Hepatocyte (in vitro differentiated cells): ENCODE data around the gene FGF8. TPM values are rescaled to one million over a fixed set of nuclear protein-coding genes. Genes with fewer than 3 reads are reported as not detected.

Experiments
- DNase-seq: peaks from one replicate; pipeline ENCODE4 v3.0.0-alpha.2; 2016; ENCODE audit warnings: low spot score
- H2AFZ ChIP-seq: fragments of 200-600 bp; sonication (generic); 2 replicates; pipeline ENCODE4 v1.6.0; 2016; ENCODE audit warnings: antibody characterized with exemption, mild to moderate bottlenecking
- H3K27ac ChIP-seq: fragments of 200-600 bp; sonication (generic); 2 replicates; pipeline ENCODE4 v1.5.1; 2016; ENCODE audit warnings: mild to moderate bottlenecking
- H3K27me3 ChIP-seq: fragments of 200-600 bp; sonication (generic); 2 replicates; pipeline ENCODE4 v1.6.1; 2016
- H3K36me3 ChIP-seq: fragments of 200-600 bp; sonication (generic); replicated peaks from 2 replicates; pipeline ENCODE4 v1.5.1; 2016; ENCODE audit warnings: low read depth; ENCODE audit not compliant: insufficient read depth
- H3K4me1 ChIP-seq: fragments of 200-600 bp; sonication (generic); 2 replicates; pipeline ENCODE4 v1.5.1; 2016; ENCODE audit warnings: mild to moderate bottlenecking, moderate library complexity; ENCODE audit not compliant: insufficient read depth
- H3K4me2 ChIP-seq: fragments of 200-600 bp; sonication (generic); 2 replicates; pipeline ENCODE4 v1.6.0; 2016
- H3K4me3 ChIP-seq: fragments of 200-600 bp; sonication (generic); 2 replicates; pipeline ENCODE4 v1.5.1; 2016; ENCODE audit warnings: mild to moderate bottlenecking
- H3K79me2 ChIP-seq: fragments of 200-600 bp; sonication (generic); 2 replicates; pipeline ENCODE4 v1.6.0; 2017; ENCODE audit warnings: mild to moderate bottlenecking
- H3K9me2 ChIP-seq: fragments of 200-600 bp; sonication (generic); replicated peaks from 2 replicates; pipeline ENCODE4 v1.6.0; 2017; ENCODE audit warnings: mild to moderate bottlenecking; ENCODE audit not compliant: insufficient read depth
- H3K9me3 ChIP-seq: fragments of 200-600 bp; sonication (generic); 2 replicates; pipeline ENCODE4 v1.5.1; 2016; ENCODE audit warnings: low read depth, mild to moderate bottlenecking
- H4K20me1 ChIP-seq: fragments of 200-600 bp; sonication (generic); 2 replicates; pipeline ENCODE4 v1.6.0; 2016; ENCODE audit warnings: mild to moderate bottlenecking; ENCODE audit not compliant: insufficient read depth, poor library complexity, severe bottlenecking
- EZH2 ChIP-seq: fragments of 200-600 bp; sonication (generic); IDR thresholded peaks from 2 replicates; pipeline ENCODE4 v1.6.1; 2016; ENCODE audit warnings: antibody characterized with exemption, mild to moderate bottlenecking, borderline replicate concordance
- EZH2phosphoT487 ChIP-seq: fragments of 200-600 bp; sonication (generic); IDR thresholded peaks from one replicate; pipeline ENCODE4 v1.6.1; 2018; ENCODE audit warnings: antibody characterized with exemption, mild to moderate bottlenecking, low read depth, moderate library complexity; ENCODE audit not compliant: unreplicated experiment, severe bottlenecking
- WGBS: methylation state at CpG from one replicate; pipeline ENCODE4 v1.1.6; 2016; ENCODE audit warnings: low lambda C conversion rate; ENCODE audit errors: missing lambda C conversion rate; 5-methylcytosine and 5-hydroxymethylcytosine counted together
- polyA plus RNA-seq: library from polyadenylated mRNA; unstranded; fragments of >200 nt; fragmentation: Nextera tagmentation; extraction: Ambion mirVana; gene quantifications from 2 replicates; pipeline ENCODE4 v1.2.1, GENCODE V29; 2016
- total RNA-seq: library from RNA; depleted of rRNA; stranded (reverse); fragments of >200 nt; gene quantifications from 2 replicates; pipeline ENCODE4 v1.2.3, GENCODE V29; 2014
- TF ChIP-seq, protein P1 (sequence below): fragments of 200-600 bp; sonication (generic); IDR thresholded peaks from 2 replicates; pipeline ENCODE4 v1.5.1; 2016; ENCODE audit warnings: antibody characterized with exemption, mild to moderate bottlenecking; ENCODE audit not compliant: poor library complexity

Gene FGF8, protein sequence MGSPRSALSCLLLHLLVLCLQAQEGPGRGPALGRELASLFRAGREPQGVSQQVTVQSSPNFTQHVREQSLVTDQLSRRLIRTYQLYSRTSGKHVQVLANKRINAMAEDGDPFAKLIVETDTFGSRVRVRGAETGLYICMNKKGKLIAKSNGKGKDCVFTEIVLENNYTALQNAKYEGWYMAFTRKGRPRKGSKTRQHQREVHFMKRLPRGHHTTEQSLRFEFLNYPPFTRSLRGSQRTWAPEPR
- total RNA-seq (not detected in 2 replicates), polyA plus RNA-seq (not detected in 2 replicates)

DNA sequence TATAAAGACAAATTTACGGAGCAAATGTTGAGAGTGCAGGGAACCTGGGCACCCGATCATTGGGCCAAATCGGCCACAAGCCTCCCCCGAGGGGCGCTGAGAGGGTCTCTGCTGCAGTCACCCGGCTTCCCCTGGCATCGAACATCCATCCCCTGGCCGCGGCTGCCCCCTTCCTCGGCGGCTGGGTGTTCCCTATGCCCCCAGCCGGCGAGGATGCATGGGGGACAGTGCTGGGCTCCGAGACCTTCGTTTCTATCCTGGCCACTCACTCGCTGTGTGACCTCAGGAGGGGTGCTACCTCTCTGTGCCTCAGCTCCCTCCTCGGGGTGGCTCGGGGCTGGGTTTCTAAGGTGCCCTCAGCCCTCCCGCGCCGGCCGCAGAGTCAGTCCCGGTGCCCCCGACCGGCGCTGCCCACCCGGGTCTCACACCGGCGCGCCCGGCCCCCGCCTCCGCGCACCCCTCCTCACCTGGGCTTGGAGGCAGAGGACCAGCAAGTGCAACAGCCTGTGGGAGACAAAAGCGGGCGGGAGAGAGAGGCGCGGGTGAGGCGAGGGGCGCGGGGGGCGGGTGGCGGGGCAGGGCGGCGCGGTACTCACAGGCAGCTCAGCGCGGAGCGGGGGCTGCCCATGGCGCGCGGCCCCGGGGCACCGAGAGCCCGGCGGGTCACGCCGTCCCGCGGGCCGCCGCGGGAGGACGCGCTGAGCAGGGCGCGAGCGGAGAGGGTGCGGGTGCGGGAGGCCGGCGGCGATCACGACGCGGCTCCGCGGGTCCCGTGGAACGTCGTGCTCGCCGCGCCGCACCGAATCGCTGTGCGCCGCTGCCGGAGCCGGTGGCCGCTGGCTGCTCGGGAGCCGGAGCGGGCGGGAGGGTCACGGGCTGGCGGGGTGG lies at the start of gene FGF8:
Gene FGF8 (minus strand): TSS at position 842 of the 888 bp plus-strand sequence. CDS start 214 bp downstream, at position 628.
- no peak within 1 kb of the TSS for H3K27ac ChIP-seq
- DNase-seq: no peak
- no peaks in the 10 kb centered on the region for H3K79me2 ChIP-seq
- H2AFZ ChIP-seq: no peak within 1 kb of the TSS
- H3K36me3 ChIP-seq: no peaks in the 10 kb centered on the region
- peaks cover 82% of the 10 kb centered on the region for H3K27me3 ChIP-seq
- 7% methylated on average over 15 of the region's 98 CpGs for WGBS
- no peaks in the 10 kb centered on the region for H4K20me1 ChIP-seq
- no peaks in the 10 kb centered on the region for H3K9me2 ChIP-seq
- peaks cover 30% of the 10 kb centered on the region for H3K4me1 ChIP-seq
- H3K4me2 ChIP-seq: peak within 1 kb of the TSS; percentile 82
- peak; percentile 91 for TF ChIP-seq EZH2
- TF ChIP-seq, protein P1, sequence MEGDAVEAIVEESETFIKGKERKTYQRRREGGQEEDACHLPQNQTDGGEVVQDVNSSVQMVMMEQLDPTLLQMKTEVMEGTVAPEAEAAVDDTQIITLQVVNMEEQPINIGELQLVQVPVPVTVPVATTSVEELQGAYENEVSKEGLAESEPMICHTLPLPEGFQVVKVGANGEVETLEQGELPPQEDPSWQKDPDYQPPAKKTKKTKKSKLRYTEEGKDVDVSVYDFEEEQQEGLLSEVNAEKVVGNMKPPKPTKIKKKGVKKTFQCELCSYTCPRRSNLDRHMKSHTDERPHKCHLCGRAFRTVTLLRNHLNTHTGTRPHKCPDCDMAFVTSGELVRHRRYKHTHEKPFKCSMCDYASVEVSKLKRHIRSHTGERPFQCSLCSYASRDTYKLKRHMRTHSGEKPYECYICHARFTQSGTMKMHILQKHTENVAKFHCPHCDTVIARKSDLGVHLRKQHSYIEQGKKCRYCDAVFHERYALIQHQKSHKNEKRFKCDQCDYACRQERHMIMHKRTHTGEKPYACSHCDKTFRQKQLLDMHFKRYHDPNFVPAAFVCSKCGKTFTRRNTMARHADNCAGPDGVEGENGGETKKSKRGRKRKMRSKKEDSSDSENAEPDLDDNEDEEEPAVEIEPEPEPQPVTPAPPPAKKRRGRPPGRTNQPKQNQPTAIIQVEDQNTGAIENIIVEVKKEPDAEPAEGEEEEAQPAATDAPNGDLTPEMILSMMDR: no peak
- TF ChIP-seq EZH2phosphoT487: peak; percentile 80
- peak within 1 kb of the TSS; percentile 10 for H3K4me3 ChIP-seq
- H3K9me3 ChIP-seq: no peaks in the 10 kb centered on the region

DNA sequence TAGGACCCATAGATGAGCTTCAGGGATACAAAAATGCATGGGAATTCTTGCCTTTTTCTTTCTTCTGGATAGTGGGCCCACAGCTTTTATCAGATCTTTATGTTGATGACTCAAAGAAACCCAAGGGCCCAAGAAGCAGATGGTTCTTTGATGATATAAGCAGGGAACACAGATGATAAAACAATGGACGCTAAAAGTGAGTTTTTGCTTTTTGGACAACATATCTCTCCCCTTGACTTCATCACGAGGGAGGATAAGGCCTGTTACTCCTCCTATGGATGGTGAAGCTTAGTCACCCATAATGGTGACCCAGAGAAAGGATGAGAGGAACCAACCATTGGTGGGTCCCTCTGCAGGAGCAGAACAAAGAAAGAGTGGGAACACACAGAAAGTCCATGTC lies 48.8 kb upstream of the FGF8 start:
- peaks cover 5% of the 10 kb centered on the region for H3K79me2 ChIP-seq
- WGBS: 91% methylated on average over 2 of the region's 2 CpGs
- no peaks in the 10 kb centered on the region for H3K36me3 ChIP-seq
- TF ChIP-seq, protein P1: no peak
- TF ChIP-seq EZH2: no peak
- no peak for TF ChIP-seq EZH2phosphoT487
- no peak overlapping the region for H3K4me2 ChIP-seq
- H4K20me1 ChIP-seq: no peaks in the 10 kb centered on the region
- no peak for DNase-seq
- no peak overlapping the region for H2AFZ ChIP-seq
- peaks cover under 1% of the 10 kb centered on the region for H3K4me1 ChIP-seq
- no peaks in the 10 kb centered on the region for H3K9me3 ChIP-seq
- no peaks in the 10 kb centered on the region for H3K27me3 ChIP-seq
- H3K27ac ChIP-seq: no peak overlapping the region
- no peak overlapping the region for H3K4me3 ChIP-seq
- H3K9me2 ChIP-seq: no peaks in the 10 kb centered on the region

DNA sequence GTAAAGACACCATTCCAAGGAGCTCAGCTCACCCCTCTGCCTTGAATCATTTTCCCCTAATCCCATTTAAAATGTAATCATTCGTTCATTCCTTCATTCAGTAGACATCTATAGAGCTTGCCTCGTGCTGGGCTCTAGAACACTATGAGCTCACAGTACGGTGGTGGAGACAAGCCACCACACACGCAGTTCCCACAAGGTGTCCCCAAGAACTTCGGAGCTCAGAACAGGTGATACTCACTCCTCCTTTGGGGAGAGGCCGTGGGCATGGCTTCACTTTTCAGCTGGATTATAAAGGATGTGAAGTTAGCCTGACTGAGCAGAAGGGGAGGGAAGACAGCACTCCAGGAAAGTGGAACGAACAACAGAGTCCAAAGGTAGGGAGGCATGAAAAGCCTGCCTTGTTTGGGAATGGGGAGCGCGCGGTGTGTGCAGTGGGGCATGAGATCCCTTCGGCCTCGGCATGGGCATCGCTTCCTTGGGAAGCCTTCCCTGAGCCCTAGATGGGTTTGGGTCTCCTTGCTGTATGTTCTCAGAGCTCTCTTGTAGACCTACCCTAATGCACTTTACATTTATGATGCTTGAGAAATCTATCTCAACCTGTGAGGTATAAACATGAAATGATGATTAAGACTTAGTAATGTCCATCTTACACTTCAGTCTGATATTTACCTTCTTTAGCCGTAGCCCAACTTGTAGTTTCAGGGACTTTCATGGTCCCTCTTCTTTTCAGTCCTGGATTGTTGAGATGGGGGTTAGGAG lies 43.1 kb upstream of the FGF8 start:
- peak overlapping the region; percentile 86 for H3K27ac ChIP-seq
- peaks cover 39% of the 10 kb centered on the region for H4K20me1 ChIP-seq
- peaks cover 45% of the 10 kb centered on the region for H3K79me2 ChIP-seq
- H3K9me2 ChIP-seq: no peaks in the 10 kb centered on the region
- TF ChIP-seq EZH2phosphoT487: no peak
- TF ChIP-seq, protein P1: no peak
- no peak for TF ChIP-seq EZH2
- H2AFZ ChIP-seq: peak overlapping the region; percentile 61
- peak overlapping the region; percentile 74 for H3K4me2 ChIP-seq
- WGBS: 18% methylated on average over 14 of the region's 14 CpGs
- H3K9me3 ChIP-seq: no peaks in the 10 kb centered on the region
- no peaks in the 10 kb centered on the region for H3K27me3 ChIP-seq
- no peaks in the 10 kb centered on the region for H3K36me3 ChIP-seq
- peak; percentile 66 for DNase-seq
- peak overlapping the region; percentile 10 for H3K4me3 ChIP-seq
- peaks cover 19% of the 10 kb centered on the region for H3K4me1 ChIP-seq
